Stimulated activated CD4-positive, alpha-beta T cell treated with anti-CD3 and anti-CD28 coated beads, Interleukin-12 subunit alpha, Interleukin-12 subunit beta, amount 100 ng/mL, for 48 hours (primary cell): Measurements from ENCODE around the gene GSG1L.

ENCODE experiments used
- DNase-seq, 3 donors: peaks; one replicate each; pipeline ENCODE4 v3.0.0-alpha.2; 2020; ENCODE audit warnings: low read depth in 2 of 3, low spot score in 1 of 3

The GSG1L gene

DNA sequence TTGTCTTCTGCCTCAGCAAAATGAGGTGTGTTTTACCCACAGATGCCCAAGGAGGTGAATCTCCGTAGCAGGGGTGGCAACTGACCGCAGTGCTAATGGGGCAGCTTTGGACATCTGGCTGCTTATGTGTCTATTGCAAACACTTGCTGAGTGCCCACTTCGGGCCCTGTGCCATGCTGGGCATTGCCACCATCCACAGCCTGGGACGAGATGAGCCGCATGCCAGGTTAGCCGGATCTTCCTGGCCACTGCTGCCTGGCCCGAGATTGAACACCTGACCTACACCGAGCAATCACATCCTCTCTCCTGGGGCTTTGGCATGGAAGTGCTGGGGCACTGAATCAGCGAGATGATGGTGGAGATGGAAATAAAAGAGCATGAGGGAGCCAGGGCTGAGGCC lies 238.7 kb downstream of the GSG1L start:
- DNase-seq, result no peak

DNA sequence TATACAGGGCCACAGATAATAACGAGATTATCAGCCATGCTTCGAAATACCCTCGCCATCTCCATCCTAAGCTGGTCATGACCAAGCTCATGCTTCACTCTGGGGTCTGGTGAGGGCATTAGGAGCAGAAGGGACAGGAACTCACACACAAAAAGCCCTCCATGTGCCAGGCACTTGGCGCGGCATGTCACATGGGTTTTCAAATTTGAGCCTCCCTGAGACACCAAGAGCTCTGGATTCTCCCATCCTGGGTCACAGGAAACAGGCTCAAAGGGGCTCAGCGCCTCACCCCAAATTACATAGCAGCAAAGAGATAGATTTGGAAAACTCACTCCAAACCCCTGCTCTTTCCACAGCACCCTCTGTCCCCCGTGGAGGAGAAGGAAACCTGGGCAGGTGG lies 239.5 kb downstream of the GSG1L start:
- DNase-seq, result no peak

DNA sequence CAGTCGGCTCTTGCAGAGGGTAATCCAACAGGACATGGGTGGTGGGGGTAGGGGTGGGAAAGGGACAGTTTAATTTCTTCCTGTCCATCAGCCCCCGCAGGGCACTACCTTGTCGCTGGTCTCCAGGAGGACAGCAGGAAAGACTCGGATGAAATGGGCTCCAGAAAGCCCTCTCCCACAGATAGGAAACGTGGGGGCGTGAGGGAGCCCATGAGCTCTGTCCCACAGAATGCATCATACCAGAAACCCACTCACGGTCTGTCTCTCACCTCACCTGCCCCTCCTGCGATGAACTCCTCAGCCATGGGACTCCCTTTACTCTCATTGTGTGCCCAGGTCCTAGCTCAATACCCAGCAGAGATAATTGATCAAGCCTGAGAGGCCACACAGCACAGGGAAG lies 240.1 kb downstream of the GSG1L start:
- DNase-seq, result no peak

DNA sequence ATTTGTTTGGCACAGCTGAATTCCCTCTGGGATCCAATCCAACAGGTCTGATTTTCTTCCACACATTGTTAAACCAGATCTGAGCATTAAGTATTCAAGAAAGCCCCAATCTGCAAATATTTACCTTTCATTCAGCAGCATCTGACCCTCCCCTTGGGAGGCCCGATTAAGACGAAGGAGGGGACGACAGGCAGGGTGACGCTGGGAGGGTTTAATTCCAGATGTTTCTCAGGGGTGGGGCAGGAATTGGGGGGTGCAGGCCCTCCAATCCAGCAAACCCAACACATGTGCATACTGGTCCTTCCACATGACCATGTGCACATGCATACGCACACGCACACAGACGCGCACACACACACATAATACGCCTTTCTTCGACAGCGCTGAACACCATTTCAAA lies 240.5 kb downstream of the GSG1L start:
- DNase-seq, result no peak

DNA sequence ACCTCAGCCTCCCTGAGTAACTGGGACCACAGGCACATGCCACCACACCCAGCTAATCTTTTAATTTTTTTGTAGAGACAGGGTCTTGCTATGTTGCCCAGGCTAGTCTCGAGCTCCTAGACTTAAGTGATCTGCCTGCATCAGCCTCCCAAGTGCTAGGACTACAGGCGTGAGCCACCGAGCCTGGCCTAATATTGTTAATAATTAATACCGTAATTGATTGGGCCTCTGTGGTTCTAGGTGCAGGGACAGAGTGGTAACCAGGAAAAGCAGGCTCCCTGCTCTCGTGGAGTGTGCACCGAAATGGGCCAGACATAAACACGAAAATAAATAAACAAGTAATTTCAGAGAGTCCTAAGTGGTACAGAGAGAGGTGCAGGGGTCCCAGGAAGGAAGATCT lies 241.0 kb downstream of the GSG1L start:
- DNase-seq, result no peak

DNA sequence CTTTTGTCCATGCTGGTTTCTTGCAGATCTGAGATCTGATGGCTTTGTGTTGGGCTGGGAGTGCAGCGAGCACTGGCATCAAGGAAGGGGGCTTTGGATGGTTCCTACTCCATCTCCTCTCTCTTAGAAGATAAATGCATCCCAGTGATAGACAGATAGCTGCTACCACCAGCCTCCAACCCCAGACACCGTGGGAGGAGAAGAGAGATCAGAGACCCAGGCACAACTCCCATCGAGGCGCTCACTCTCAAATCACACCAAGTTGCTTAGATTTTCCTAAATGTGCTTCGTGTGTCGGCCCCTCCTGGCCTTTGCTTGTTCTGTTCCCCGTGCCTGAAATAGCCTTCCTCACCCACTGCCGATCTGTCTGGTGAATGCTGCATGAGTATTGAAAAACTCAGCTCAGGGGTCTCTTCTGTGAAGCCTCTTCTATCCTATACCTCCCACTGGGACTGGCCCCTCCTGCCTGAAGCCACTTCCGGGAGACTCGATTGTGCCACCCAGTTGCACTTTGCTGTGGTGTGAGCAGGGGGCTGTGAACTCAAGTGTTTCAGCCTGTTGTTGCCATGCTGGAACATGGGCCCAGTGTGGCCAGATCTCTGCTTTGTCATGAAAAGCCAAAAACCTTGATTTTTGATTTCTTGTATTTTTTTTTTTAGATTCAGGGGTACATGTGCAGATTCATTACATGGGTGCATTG lies 242.7 kb downstream of the GSG1L start:
- DNase-seq, result no peak

DNA sequence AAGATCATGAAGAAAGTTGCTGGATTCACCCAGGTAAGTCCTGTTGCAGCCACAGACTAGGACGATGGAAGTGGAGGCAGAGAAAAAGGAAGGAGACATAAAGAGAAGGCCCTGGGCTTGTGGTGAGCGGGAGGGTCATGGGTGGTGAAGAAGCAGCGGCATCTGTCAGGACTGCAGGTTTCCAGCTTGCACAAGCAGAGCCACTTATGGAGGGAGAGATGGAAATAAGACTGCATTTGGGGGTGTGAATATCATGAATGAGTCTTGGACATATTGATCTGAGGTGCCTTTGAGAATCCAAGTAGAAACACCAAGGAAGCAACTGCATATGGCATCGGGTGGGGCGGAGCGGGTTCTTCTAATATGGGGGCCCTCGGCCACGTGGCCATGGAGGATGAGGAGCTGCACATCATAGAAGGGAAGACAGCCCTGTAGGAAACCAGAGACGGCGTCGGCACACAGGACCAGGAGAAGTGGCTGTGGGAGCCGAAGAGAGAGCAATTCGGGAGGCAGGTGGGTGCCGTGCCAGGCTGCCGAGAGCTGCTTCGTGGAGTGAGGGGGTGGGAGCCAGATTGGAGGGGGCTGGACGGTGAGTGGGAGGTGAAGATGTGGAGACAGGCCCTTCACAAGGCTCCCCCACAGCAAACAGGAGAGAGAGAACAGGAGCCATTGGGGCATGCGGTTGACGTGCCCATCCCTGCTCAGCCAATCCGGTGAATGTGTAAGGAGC lies 243.5 kb downstream of the GSG1L start:
- no peak for DNase-seq

DNA sequence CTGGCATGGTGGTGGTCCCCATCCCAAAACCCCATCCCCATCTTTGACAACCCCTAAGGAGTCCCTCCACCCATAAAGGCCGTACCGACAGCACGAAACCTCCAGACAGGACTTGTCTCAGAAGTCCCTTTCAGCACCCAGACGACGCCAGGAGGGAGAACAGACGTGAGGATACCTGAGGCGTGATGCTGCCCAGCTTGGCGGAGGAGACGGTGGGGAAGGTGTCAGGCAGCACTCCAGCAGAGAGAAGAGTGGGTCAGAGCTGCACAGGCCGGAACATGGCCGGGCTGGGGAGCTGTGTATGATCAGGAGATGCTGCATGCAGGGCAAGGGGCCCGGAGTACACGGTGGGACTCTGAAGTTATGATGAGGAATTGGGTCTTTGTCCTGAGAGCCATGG lies 244.2 kb downstream of the GSG1L start:
- DNase-seq, result no peak

DNA sequence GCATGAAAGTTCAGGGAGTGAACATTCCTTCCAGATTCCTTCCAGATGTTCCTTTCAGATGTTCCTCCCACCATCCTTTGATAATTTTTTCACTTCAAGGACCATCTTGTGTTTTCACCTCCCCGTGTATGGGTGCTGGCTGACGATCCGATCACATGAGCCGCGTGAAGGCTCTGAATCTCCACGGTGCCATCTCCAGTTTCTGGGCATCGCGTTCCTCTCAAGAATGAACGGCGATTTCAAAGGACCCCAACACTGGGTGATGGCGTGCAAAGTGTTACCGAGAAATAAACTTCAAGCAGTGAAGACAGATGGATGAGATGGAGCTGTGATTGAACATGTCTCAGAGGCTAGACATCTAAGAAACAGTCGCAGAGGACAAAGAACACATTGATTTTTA lies 245.3 kb downstream of the GSG1L start:
- DNase-seq, result no peak

DNA sequence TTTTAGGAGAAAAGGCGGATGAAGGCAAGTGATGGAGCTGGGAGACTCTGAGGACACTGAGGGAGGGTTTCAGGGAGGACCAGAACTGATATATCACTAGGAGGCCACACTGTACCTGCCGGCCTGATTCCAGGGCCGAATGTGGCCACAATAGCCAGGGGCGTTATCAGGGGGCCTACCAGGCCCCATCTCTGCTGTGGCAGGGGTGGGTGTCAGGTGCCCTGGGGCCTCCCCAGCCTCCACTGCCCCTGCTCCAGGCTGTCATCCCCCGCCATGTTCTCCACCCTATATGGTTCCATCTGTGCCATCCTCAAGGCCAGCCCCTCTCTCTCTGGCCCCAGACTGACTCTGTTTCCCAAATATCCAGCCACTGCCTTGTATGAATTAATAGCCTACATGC lies 246.5 kb downstream of the GSG1L start:
- DNase-seq, result no peak

DNA sequence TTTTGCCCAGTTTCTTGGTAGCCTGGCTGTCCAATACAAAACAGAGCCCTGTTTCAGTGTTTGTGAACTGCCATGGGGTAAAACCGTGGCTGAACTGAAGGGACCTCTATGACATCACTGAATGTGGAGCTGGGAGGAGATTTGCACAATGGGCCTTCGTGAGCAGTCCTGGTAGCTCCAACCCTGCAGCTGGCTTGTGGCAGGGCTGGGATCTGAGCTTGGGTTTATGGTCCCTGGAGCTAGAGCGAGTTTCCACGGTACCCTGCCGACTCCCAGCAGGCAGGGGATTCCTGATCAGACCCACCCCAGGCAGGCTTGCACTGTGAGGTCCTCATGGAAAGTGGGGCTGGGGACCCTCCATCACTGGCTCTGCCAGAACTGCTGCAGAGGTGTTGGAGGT lies 247.0 kb downstream of the GSG1L start:
- no peak for DNase-seq

DNA sequence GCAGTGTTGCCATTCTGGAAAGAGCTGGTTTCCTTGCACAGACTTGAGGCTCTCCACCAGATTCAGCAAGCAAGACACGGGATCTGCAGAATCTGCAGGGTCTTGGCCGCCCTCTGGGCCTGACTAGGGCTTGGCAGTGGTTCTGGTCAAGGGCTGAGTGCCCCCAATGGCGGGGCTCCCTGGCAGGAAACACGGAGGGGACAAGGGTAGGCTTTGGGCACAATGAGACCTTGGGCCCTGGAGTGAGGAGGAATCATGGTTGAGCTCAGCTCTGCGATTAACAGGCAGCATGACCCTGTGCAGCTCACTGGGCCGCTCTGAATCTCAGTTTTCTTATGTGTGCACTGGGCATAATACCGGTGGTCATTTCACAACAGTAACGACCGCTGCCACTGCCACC lies 249.9 kb downstream of the GSG1L start:
- no peak for DNase-seq

DNA sequence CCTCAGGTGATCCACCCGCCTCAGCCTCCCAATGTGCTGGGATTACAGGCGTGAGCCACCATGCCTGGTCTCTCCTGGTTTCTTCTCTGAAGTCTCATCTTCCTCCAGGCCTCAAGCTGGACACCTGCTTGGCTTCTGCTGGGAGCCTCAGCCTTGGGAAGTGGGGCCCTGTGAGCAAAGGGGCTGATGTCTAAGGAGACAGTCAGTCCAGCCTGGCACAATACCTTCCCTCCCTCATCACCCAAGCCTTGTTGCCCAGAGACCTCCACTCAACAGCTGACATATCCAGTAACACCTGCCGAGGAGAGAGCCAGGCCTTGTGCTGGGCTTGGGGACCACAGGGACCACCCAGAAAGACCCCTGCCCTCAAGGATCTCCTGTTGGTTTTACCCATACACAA lies 251.6 kb downstream of the GSG1L start:
- no peak for DNase-seq

DNA sequence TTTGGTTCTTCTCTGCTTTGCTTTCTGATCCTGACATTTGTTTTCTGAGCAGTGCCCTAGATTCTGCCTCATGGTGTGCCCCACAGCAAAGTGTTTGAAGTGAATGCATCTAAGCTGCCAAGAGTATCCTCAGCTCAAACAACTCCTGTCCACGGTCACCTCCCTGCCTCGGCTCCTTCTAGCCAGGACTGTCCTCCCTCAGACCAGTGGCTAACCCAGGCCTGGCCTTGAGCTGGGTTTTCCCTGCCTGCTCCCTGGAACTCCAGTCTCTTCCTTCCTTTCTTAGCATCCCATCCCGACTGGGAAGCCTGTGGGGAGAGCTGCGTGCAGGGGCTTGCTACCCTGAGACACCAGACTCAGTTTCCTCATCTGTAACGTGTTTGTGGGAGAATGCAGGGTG lies 256.5 kb downstream of the GSG1L start:
- DNase-seq, result no peak

DNA sequence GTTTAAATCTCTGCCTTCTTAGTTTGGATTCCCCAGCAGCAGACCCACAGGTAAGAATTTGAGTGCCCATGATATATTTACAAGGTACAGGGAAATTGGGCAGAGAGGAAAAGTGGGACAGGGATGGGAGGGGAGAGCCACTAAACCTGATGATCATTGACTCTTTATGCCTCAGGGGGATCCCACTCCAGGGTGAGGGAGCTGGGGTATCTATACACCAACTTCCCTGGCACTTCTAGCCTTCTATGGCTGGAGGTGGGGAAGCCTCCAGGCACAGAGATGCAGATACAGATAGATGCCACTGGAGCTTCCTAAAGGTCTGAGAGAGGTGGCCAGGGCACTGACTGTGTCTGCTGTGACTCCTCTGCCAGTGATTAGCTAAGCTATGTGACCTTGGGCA lies 257.1 kb downstream of the GSG1L start:
- DNase-seq, result no peak

DNA sequence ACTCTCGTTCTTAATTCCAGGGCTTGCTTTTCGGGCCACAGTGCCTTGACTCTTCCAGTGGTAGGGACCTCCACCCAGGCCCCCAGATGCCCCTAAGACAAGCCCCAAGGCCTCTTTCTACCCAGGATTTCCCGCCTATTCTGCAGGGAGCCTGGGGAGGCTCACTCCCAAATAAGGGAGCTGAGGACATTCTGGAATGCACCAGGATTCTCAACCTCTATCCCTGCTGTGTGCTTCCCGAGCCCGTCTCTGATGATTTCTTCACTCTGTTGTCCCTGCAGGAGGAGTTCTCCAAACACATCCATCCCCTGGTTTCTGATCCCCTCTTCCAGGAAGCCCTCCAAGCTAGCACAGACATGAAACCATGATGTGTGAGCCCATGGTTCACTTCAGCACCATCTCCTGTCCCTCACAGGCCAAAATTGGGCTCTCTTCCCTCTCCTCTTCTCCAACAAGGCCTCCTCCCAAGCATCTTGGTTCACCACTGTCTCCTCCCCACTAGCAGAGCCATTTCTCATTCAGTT lies 257.6 kb downstream of the GSG1L start:
- no peak for DNase-seq

DNA sequence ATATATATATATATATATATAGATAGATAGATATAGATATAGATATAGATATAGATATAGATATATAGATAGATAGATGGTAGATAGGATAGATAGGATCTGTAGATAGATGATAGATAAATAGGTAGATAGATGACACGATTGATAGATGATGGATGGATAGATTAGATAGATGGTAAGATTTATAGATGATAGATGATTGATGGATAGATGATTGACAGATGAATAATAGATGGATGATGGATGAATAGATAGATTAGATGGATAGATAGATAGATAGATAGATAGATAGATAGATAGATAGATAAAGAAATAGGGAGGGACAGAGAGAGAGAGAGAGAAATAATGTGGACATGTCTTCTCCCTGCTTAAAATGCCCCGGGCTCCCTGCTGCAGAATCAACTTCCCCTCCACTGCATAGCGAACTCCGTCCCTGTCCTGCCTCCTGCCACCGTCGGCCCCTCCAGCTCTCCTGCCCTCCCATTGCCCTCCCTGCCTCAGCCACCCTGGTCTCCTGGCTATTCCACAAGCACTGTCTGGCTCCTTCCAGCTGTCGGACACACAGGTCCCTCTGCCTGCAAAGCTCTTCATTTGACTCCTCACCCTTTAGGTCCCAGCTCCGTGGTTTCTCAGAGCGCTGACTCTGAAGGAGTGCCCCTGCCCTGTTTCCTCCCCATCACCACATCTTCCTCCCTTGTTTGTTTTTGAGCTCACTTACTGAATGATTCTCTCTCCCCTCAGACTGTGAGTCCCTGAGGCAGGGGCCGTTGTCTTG lies 259.6 kb downstream of the GSG1L start:
- DNase-seq, result no peak

DNA sequence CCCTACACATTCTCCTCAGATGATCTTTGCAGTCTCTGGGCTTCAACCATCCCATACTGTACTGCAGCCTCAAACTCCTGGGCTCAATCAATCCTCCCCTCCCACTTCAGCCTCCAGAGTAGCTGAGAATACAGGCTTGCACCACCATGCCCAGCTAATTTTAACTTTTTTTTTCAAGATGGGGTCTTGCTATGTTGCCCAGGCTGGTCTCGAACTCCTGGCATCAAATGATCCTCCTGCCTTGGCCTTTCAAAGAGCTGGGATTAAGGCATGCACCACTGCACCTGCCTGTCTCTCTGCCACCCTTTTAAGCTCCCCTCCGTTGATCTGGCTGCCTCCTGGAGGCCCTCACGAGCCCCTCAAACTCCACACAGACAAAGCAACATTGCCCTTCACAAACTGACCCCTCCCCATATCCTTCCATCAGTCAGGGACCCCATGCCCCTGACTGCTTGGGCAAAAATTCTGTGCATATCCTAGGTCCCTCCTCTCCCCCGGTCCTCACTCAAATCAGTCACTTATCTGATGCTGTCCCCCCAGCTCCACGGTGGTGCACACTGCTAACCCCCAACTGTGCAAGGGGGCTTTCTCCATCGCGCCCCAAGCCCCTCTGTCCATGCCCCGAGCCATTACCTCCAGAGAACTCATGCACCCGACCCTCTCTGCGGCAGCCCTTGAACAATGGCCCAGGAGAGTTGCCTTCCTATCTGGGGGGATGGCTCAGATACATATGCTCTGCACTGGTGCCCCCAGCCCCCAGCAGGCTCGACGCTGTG lies 260.7 kb downstream of the GSG1L start:
- no peak for DNase-seq

DNA sequence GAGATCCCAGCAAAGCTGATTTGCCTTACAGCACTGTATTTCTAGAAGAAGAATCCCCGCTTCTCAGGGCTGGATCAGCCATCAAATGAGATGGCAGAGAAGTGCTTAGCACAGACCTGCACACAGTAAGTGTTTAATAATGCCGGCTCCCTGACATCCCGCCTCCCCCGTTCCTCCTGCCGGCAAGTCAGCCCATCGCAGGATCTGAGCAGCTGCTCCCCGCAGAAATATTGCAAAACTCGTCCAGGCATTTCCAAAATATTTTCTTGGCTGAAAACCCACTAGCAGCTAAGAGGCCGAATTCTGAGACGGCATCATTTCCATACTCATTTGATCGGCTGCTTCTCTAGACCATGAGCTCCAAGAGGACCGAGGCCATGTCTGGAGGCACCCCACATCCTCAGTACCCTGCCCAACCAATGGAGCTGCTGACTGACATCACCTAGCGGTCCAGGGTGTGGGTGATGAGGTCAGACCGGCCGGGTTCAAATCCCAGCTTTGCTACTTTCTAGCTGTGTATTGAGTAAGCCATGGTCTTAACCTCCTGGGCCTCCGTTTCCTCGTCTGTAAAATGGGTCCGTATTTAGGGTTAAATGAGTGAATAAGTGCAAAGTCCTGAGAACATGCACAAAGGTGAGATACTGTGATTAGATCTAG lies 262.1 kb downstream of the GSG1L start:
- no peak for DNase-seq

DNA sequence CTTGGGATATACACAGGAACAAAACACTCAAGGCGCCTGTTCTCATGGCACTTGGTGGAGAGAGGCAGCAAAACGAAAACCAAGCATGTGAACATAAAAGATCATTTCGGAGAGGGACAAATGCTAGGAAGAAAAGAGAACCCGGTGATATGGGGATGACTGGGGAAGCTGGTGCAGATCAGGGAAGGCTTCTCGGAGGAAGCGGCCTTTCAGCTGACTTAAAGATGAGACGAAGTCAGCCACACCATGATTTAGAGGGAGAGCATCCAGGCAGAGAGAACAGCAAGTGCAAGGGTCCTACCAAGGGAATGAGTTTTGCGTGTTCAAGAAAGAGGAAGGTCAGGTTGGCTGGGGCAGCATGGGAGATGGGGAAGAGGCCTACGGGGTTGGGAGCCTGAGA lies 262.7 kb downstream of the GSG1L start:
- no peak for DNase-seq

DNA sequence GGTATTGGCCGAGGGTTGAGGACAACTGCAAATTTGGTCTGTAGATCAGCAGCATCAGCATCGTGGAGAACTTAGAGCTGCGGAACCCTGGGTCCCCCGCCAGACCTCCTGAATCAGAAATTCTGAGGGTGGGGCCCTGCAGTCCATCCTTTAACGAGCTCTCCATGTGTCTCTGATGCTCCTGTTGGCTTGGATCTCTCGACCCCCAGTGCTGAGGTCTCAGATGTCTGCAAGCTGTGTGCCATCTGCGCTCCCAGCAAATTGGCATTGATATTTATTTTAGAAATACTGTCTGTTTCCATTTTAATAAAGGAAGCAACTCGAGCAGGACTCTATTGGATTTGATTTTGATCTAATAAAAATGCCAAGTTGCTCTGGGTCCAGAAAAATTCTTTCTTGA lies 263.6 kb downstream of the GSG1L start:
- DNase-seq, result no peak
